ENCODE measurements around the gene FOXP1. TPM values are rescaled to one million over a fixed set of nuclear protein-coding genes. Genes with fewer than 3 reads are reported as not detected.

The FOXP1 gene
- polyA plus RNA-seq, 1 donor (not counting 4 experiments of a cell fraction or from before 2014, with no cell fraction given) = 14.6 TPM

GRCh38 chr3:71305231-71306206, 278.0 kb downstream of the FOXP1 start:
- no peaks in the 10 kb centered on the region for H4K20me1 ChIP-seq (ENCODE audit: control insufficient read depth, extremely low read depth, insufficient read depth, low read length)
- FAIRE-seq = no peak
- H3K27ac ChIP-seq (ENCODE audit: control insufficient read depth, insufficient read depth, low read length) = no peak overlapping the region
- DNase-seq (ENCODE audit: low read depth, low spot score) = no peak
- dilution Hi-C loops (cut with MboI; ENCODE audit: extremely low pct_ligation_motif_present, low sequenced_read_pairs) = no loop called here
- no peaks in the 10 kb centered on the region for H3K4me1 ChIP-seq (ENCODE audit: control insufficient read depth, extremely low read depth, insufficient read depth, low read length)
- no peaks in the 10 kb centered on the region for H3K27me3 ChIP-seq (ENCODE audit: control insufficient read depth, extremely low read depth, insufficient read depth, low read length)
- no peaks in the 10 kb centered on the region for H3K9me3 ChIP-seq (ENCODE audit: control insufficient read depth, low read depth, low read length)
- no peaks in the 10 kb centered on the region for H3K79me2 ChIP-seq (ENCODE audit: control insufficient read depth, insufficient read depth, low read length)
- H3K9me1 ChIP-seq (ENCODE audit: control insufficient read depth, extremely low read depth, insufficient read depth, low read length) = no peaks in the 10 kb centered on the region
- H3K4me2 ChIP-seq (ENCODE audit: control insufficient read depth, extremely low read depth, insufficient read depth, low read depth, low read length) = no peak overlapping the region
- no peak overlapping the region for H3K4me3 ChIP-seq (ENCODE audit: control insufficient read depth in 2 of 3, extremely low read depth in 1 of 3, insufficient read depth in 2 of 3, low read depth in 1 of 3, low read length in 3 of 3)
- H2AFZ ChIP-seq (ENCODE audit: control insufficient read depth, low read length) = no peak overlapping the region
- no peaks in the 10 kb centered on the region for H3K36me3 ChIP-seq (ENCODE audit: control insufficient read depth in 2 of 2, extremely low read depth in 1 of 2, insufficient read depth in 2 of 2, low read length in 2 of 2)
- TF ChIP-seq CTCF (optimal IDR thresholded peaks at IDR 0.05 in 1 of 3, IDR thresholded peaks at IDR 0.05 in 1 of 3, conservative IDR thresholded peaks at IDR 0.05 in 1 of 3; ENCODE audit: extremely low read depth in 1 of 3, insufficient read depth in 2 of 3, low read length in 3 of 3) (no peak), EZH2 (IDR thresholded peaks at IDR 0.05; ENCODE audit: low read length) (no peak)
- H3K9ac ChIP-seq (ENCODE audit: control insufficient read depth, extremely low read depth, insufficient read depth, low read length) = no peak overlapping the region

GRCh38 chr3:71304684-71305083, 278.8 kb downstream of the FOXP1 start:
- no peaks in the 10 kb centered on the region for H3K9me3 ChIP-seq (ENCODE audit: control insufficient read depth, low read depth, low read length)
- no peaks in the 10 kb centered on the region for H3K4me1 ChIP-seq (ENCODE audit: control insufficient read depth, extremely low read depth, insufficient read depth, low read length)
- H3K4me3 ChIP-seq (ENCODE audit: control insufficient read depth in 2 of 3, extremely low read depth in 1 of 3, insufficient read depth in 2 of 3, low read depth in 1 of 3, low read length in 3 of 3) = no peak overlapping the region
- no peak overlapping the region for H3K9ac ChIP-seq (ENCODE audit: control insufficient read depth, extremely low read depth, insufficient read depth, low read length)
- no peak overlapping the region for H2AFZ ChIP-seq (ENCODE audit: control insufficient read depth, low read length)
- no peaks in the 10 kb centered on the region for H4K20me1 ChIP-seq (ENCODE audit: control insufficient read depth, extremely low read depth, insufficient read depth, low read length)
- H3K4me2 ChIP-seq (ENCODE audit: control insufficient read depth, extremely low read depth, insufficient read depth, low read depth, low read length) = no peak overlapping the region
- no peaks in the 10 kb centered on the region for H3K36me3 ChIP-seq (ENCODE audit: control insufficient read depth in 2 of 2, extremely low read depth in 1 of 2, insufficient read depth in 2 of 2, low read length in 2 of 2)
- dilution Hi-C loops (cut with MboI; ENCODE audit: extremely low pct_ligation_motif_present, low sequenced_read_pairs) = no loop called here
- FAIRE-seq = no peak
- no peak for DNase-seq (ENCODE audit: low read depth, low spot score)
- H3K9me1 ChIP-seq (ENCODE audit: control insufficient read depth, extremely low read depth, insufficient read depth, low read length) = no peaks in the 10 kb centered on the region
- TF ChIP-seq CTCF (optimal IDR thresholded peaks at IDR 0.05 in 1 of 3, IDR thresholded peaks at IDR 0.05 in 1 of 3, conservative IDR thresholded peaks at IDR 0.05 in 1 of 3; ENCODE audit: extremely low read depth in 1 of 3, insufficient read depth in 2 of 3, low read length in 3 of 3) (no peak), EZH2 (IDR thresholded peaks at IDR 0.05; ENCODE audit: low read length) (no peak)
- no peaks in the 10 kb centered on the region for H3K27me3 ChIP-seq (ENCODE audit: control insufficient read depth, extremely low read depth, insufficient read depth, low read length)
- no peak overlapping the region for H3K27ac ChIP-seq (ENCODE audit: control insufficient read depth, insufficient read depth, low read length)
- no peaks in the 10 kb centered on the region for H3K79me2 ChIP-seq (ENCODE audit: control insufficient read depth, insufficient read depth, low read length)

Data from keratinocyte (primary cell).